Ishikawa (cell line): ENCODE results near the gene PLD2.

ENCODE experiments used
- CEBPB ChIP-seq: IDR thresholded peaks from 2 replicates; pipeline ENCODE4 v1.6.1; 2012
- CREB1 ChIP-seq: IDR thresholded peaks from 2 replicates; pipeline ENCODE4 v1.6.1; 2012; ENCODE audit warnings: low read depth
- EGR1 ChIP-seq: IDR thresholded peaks from 2 replicates; pipeline ENCODE4 v1.6.1; 2012
- EP300 ChIP-seq: IDR thresholded peaks from 2 replicates; pipeline ENCODE4 v1.6.1; 2012; ENCODE audit warnings: borderline replicate concordance
- FOXM1 ChIP-seq: IDR thresholded peaks from 2 replicates; pipeline ENCODE4 v1.6.1; 2012; ENCODE audit warnings: low read depth, borderline replicate concordance
- MAX ChIP-seq: IDR thresholded peaks from 2 replicates; pipeline ENCODE4 v1.6.1; 2012
- NFIC ChIP-seq: IDR thresholded peaks from 2 replicates; pipeline ENCODE4 v1.6.1; 2012
- RAD21 ChIP-seq: IDR thresholded peaks from 2 replicates; pipeline ENCODE4 v1.6.1; 2012; ENCODE audit warnings: low read depth
- REST ChIP-seq: IDR thresholded peaks from 2 replicates; pipeline ENCODE4 v1.6.1; 2012; ENCODE audit warnings: low read depth, mild to moderate bottlenecking
- TAF1 ChIP-seq: IDR thresholded peaks from 2 replicates; pipeline ENCODE4 v1.6.1; 2012; ENCODE audit warnings: low read depth, mild to moderate bottlenecking
- TCF12 ChIP-seq: IDR thresholded peaks from 2 replicates; pipeline ENCODE4 v1.6.1; 2012; ENCODE audit warnings: low read depth
- TEAD4 ChIP-seq: IDR thresholded peaks from 2 replicates; pipeline ENCODE4 v1.6.1; 2012
- USF1 ChIP-seq: IDR thresholded peaks from 2 replicates; pipeline ENCODE4 v1.6.1; 2012
- YY1 ChIP-seq: IDR thresholded peaks from 2 replicates; pipeline ENCODE4 v1.6.1; 2012; ENCODE audit warnings: low read depth
- ZBTB7A ChIP-seq: IDR thresholded peaks from 2 replicates; pipeline ENCODE4 v1.6.1; 2012; ENCODE audit warnings: low read depth

Gene PLD2

GRCh38 chr17:4818276-4818675 lies 11.3 kb downstream of the PLD2 start:
- TF ChIP-seq CREB1 (no peak), TAF1 (no peak), NFIC (no peak), RAD21 (no peak), REST (no peak), TCF12 (no peak), YY1 (no peak), EP300 (no peak), TEAD4 (no peak), USF1 (no peak), FOXM1 (no peak), ZBTB7A (no peak), EGR1 (no peak), MAX (no peak), CEBPB (no peak)

GRCh38 chr17:4822835-4823234 lies 15.9 kb downstream of the PLD2 start:
- TF ChIP-seq ZBTB7A (no peak), CEBPB (no peak), FOXM1 (no peak), TCF12 (no peak), TAF1 (no peak), USF1 (no peak), YY1 (no peak), NFIC (no peak), REST (no peak), EGR1 (no peak), TEAD4 (no peak), MAX (no peak)

GRCh38 chr17:4823373-4824089 lies 16.6 kb downstream of the PLD2 start:
- TF ChIP-seq REST (no peak), CEBPB (no peak), NFIC (no peak), EGR1 (no peak), MAX (no peak), RAD21 (no peak), CREB1 (no peak), USF1 (no peak)

GRCh38 chr17:4827399-4827798 lies 20.4 kb downstream of the PLD2 start:
- no peak for TF ChIP-seq YY1
- no peak for TF ChIP-seq NFIC
- TF ChIP-seq REST: no peak
- no peak for TF ChIP-seq EP300
- TF ChIP-seq CEBPB: no peak
- TF ChIP-seq TAF1: no peak
- no peak for TF ChIP-seq FOXM1
- no peak for TF ChIP-seq TEAD4
- TF ChIP-seq USF1: no peak
- TF ChIP-seq ZBTB7A: no peak
- no peak for TF ChIP-seq CREB1
- no peak for TF ChIP-seq RAD21
- no peak for TF ChIP-seq TCF12
- TF ChIP-seq MAX: no peak
- no peak for TF ChIP-seq EGR1
